CD8-positive, alpha-beta memory T cell (primary cell): Measurements from ENCODE around the gene NFAM1. TPM values are rescaled to one million over a fixed set of nuclear protein-coding genes. Genes with fewer than 3 reads are reported as not detected.

Experiments used
- CTCF ChIA-PET: fragments of 350-600 bp; sonication (Branson Sonifier 250); formaldehyde crosslinking; loops from one replicate; lab custom pipeline; 2021; ENCODE audit warnings: antibody characterized with exemption; lab: Charles Lee
- POLR2A ChIA-PET: fragments of 350-600 bp; sonication (Branson Sonifier 250); formaldehyde crosslinking; loops from one replicate; lab custom pipeline; 2021; ENCODE audit warnings: antibody characterized with exemption; lab: Charles Lee
- DNase-seq, 5 donors: peaks; one replicate each; pipeline versions ENCODE4 v3.0.0 to v3.0.0-alpha.2; 2020 to 2022; ENCODE audit warnings: mixed read lengths in 1 of 5
- H3K27ac ChIP-seq: one replicate; pipeline ENCODE4 v1.7.0; 2013; ENCODE audit warnings: low read depth, mild to moderate bottlenecking, low read length, moderate library complexity
- H3K27me3 ChIP-seq: 2 replicates; pipeline ENCODE4 v1.7.0; 2013; ENCODE audit warnings: low read length, mild to moderate bottlenecking; ENCODE audit not compliant: insufficient read depth, poor library complexity, severe bottlenecking
- H3K36me3 ChIP-seq: 2 replicates; pipeline ENCODE4 v1.7.0; 2013; ENCODE audit warnings: mild to moderate bottlenecking, low read length, moderate library complexity; ENCODE audit not compliant: insufficient read depth
- H3K4me1 ChIP-seq: 2 replicates; pipeline ENCODE4 v1.7.0; 2013; ENCODE audit warnings: mild to moderate bottlenecking, low read length, moderate library complexity; ENCODE audit not compliant: insufficient read depth
- H3K4me3 ChIP-seq: 2 replicates; pipeline ENCODE4 v1.7.0; 2013; ENCODE audit warnings: mild to moderate bottlenecking, low read length
- H3K9me3 ChIP-seq: 2 replicates; pipeline ENCODE4 v1.7.0; 2013; ENCODE audit warnings: mild to moderate bottlenecking, low read length
- H3K27ac Mint-ChIP-seq, 8 donors: one replicate each; pipeline ENCODE4 v1.8.0; 2020 to 2021; ENCODE audit warnings: mixed read lengths in 8 of 8, mild to moderate bottlenecking in 6 of 8, inconsistent platforms in 3 of 8, moderate library complexity in 3 of 8
- H3K27me3 Mint-ChIP-seq, 2 donors: one replicate each; pipeline ENCODE4 v1.8.0; 2020 to 2021; ENCODE audit warnings: mixed read lengths in 2 of 2, mild to moderate bottlenecking in 1 of 2, moderate library complexity in 1 of 2
- H3K36me3 Mint-ChIP-seq, 3 donors: one replicate each; pipeline ENCODE4 v1.8.0; 2020 to 2021; ENCODE audit warnings: mixed read lengths in 3 of 3, inconsistent platforms in 1 of 3, mild to moderate bottlenecking in 1 of 3
- H3K4me1 Mint-ChIP-seq, 3 donors: one replicate each; pipeline ENCODE4 v1.8.0; 2020 to 2021; ENCODE audit warnings: mixed read lengths in 3 of 3, inconsistent platforms in 1 of 3, mild to moderate bottlenecking in 1 of 3
- H3K4me3 Mint-ChIP-seq, 7 donors: one replicate each; pipeline ENCODE4 v1.8.0; 2020 to 2021; ENCODE audit warnings: mixed read lengths in 7 of 7, mild to moderate bottlenecking in 6 of 7, moderate library complexity in 4 of 7, inconsistent platforms in 2 of 7
- H3K9me3 Mint-ChIP-seq, 5 donors: one replicate each; pipeline ENCODE4 v1.8.0; 2020 to 2022; ENCODE audit warnings: mixed read lengths in 5 of 5, mild to moderate bottlenecking in 3 of 5, moderate library complexity in 2 of 5, inconsistent platforms in 1 of 5
- polyA plus RNA-seq: library from polyadenylated mRNA; unstranded; fragments of 300-500 nt; fragmentation: Illumina TruSeq; gene quantifications from one replicate; pipeline ENCODE4 v1.2.3, GENCODE V29; 2021
- total RNA-seq, 2 experiments: library from RNA; stranded (reverse); gene quantifications; one replicate each; pipeline ENCODE4 v1.2.3, GENCODE V29; 2021

The NFAM1 gene
- total and polyA plus RNA-seq, 3 experiments from 2014 or later = 0.16 to 0.31 TPM; not detected in 1

GRCh38 chr22:42389143-42389542 lies 43.1 kb downstream of the NFAM1 start:
- H3K27me3 ChIP-seq = no peaks in the 10 kb centered on the region
- no peaks in the 10 kb centered on the region for H3K9me3 ChIP-seq
- POLR2A ChIA-PET = interaction anchor here (0.6 kb wide), 1 partner anchor 210 kb away, joined by 5 read pairs; no protein-coding TSS in a partner anchor
- Mint-ChIP-seq H3K9me3 (no peaks in the 10 kb centered on the region), H3K36me3 (no peaks in the 10 kb centered on the region), H3K27ac (no peak overlapping the region), H3K4me1 (no peaks in the 10 kb centered on the region), H3K27me3 (peaks cover 0 to 12% of the 10 kb centered on the region in 2 donors), H3K4me3 (no peak overlapping the region)
- no peak overlapping the region for H3K27ac ChIP-seq
- H3K4me1 ChIP-seq = no peaks in the 10 kb centered on the region
- H3K4me3 ChIP-seq = no peak overlapping the region
- no peak for DNase-seq
- CTCF ChIA-PET = no interaction called here
- no peaks in the 10 kb centered on the region for H3K36me3 ChIP-seq

GRCh38 chr22:42388130-42388797 lies 43.9 kb downstream of the NFAM1 start:
- Histone ChIP-seq H3K4me3 (no peak overlapping the region), H3K27ac (no peak overlapping the region), H3K36me3 (no peaks in the 10 kb centered on the region), H3K9me3 (no peaks in the 10 kb centered on the region), H3K27me3 (no peaks in the 10 kb centered on the region), H3K4me1 (no peaks in the 10 kb centered on the region)
- Mint-ChIP-seq H3K36me3 (no peaks in the 10 kb centered on the region), H3K27me3 (peaks cover 0 to 12% of the 10 kb centered on the region in 2 donors), H3K9me3 (no peaks in the 10 kb centered on the region), H3K27ac (peak overlapping the region in 1 of 8 donors; percentile 79), H3K4me3 (no peak overlapping the region), H3K4me1 (no peaks in the 10 kb centered on the region)
- DNase-seq = no peak
- ChIA-PET POLR2A (no interaction called here), CTCF (no interaction called here)

GRCh38 chr22:42387631-42388030 lies 44.6 kb downstream of the NFAM1 start:
- ChIA-PET CTCF (no interaction called here), POLR2A (no interaction called here)
- H3K4me1 ChIP-seq = no peaks in the 10 kb centered on the region
- H3K9me3 ChIP-seq = no peaks in the 10 kb centered on the region
- no peaks in the 10 kb centered on the region for H3K9me3 Mint-ChIP-seq
- H3K27ac ChIP-seq = no peak overlapping the region
- no peaks in the 10 kb centered on the region for H3K4me1 Mint-ChIP-seq
- peak overlapping the region in 1 of 7 donors; percentile 59 for H3K4me3 Mint-ChIP-seq
- H3K27me3 Mint-ChIP-seq = peaks cover 0 to 12% of the 10 kb centered on the region in 2 donors
- no peak for DNase-seq
- H3K36me3 Mint-ChIP-seq = no peaks in the 10 kb centered on the region
- H3K36me3 ChIP-seq = no peaks in the 10 kb centered on the region
- no peak overlapping the region for H3K4me3 ChIP-seq
- no peak overlapping the region for H3K27ac Mint-ChIP-seq
- H3K27me3 ChIP-seq = no peaks in the 10 kb centered on the region

GRCh38 chr22:42385696-42386095 lies 46.5 kb downstream of the NFAM1 start:
- Histone ChIP-seq H3K27me3 (no peaks in the 10 kb centered on the region), H3K27ac (no peak overlapping the region), H3K9me3 (no peaks in the 10 kb centered on the region), H3K4me3 (no peak overlapping the region), H3K4me1 (no peaks in the 10 kb centered on the region), H3K36me3 (no peaks in the 10 kb centered on the region)
- peaks cover 2 to 3% of the 10 kb centered on the region in 2 donors for H3K27me3 Mint-ChIP-seq
- H3K36me3 Mint-ChIP-seq = no peaks in the 10 kb centered on the region
- CTCF ChIA-PET = no interaction called here
- no peaks in the 10 kb centered on the region for H3K4me1 Mint-ChIP-seq
- no peak overlapping the region for H3K4me3 Mint-ChIP-seq
- DNase-seq = no peak
- no peak overlapping the region for H3K27ac Mint-ChIP-seq
- no peaks in the 10 kb centered on the region for H3K9me3 Mint-ChIP-seq
- POLR2A ChIA-PET = no interaction called here

- Histone ChIP-seq H3K9me3 (no peaks in the 10 kb centered on the region), H3K27ac (no peak overlapping the region), H3K36me3 (no peaks in the 10 kb centered on the region), H3K4me1 (no peaks in the 10 kb centered on the region), H3K27me3 (no peaks in the 10 kb centered on the region), H3K4me3 (no peak overlapping the region)
- ChIA-PET CTCF (no interaction called here), POLR2A (interaction anchor here (0.6 kb wide), 1 partner anchor 792 kb away, joined by 6 read pairs; no protein-coding TSS in a partner anchor)
- Mint-ChIP-seq H3K9me3 (no peaks in the 10 kb centered on the region), H3K4me3 (no peak overlapping the region), H3K27me3 (peaks cover 0 to 4% of the 10 kb centered on the region in 2 donors), H3K27ac (no peak overlapping the region), H3K36me3 (no peaks in the 10 kb centered on the region), H3K4me1 (no peaks in the 10 kb centered on the region)
- DNase-seq = no peak
Observed at GRCh38 chr22:42384506-42384905, 47.7 kb downstream of the NFAM1 start.

- no peaks in the 10 kb centered on the region for H3K4me1 ChIP-seq
- no peaks in the 10 kb centered on the region for H3K9me3 ChIP-seq
- H3K27ac ChIP-seq = no peak overlapping the region
- H3K27me3 Mint-ChIP-seq = peaks cover 0 to 4% of the 10 kb centered on the region in 2 donors
- no peak for DNase-seq
- no peaks in the 10 kb centered on the region for H3K36me3 Mint-ChIP-seq
- POLR2A ChIA-PET = interaction anchor here (0.6 kb wide), 2 partner anchors 74 to 791 kb away, joined by 3 to 6 read pairs; no protein-coding TSS in a partner anchor
- no peaks in the 10 kb centered on the region for H3K9me3 Mint-ChIP-seq
- H3K27ac Mint-ChIP-seq = no peak overlapping the region
- CTCF ChIA-PET = no interaction called here
- H3K27me3 ChIP-seq = no peaks in the 10 kb centered on the region
- H3K4me1 Mint-ChIP-seq = no peaks in the 10 kb centered on the region
- H3K36me3 ChIP-seq = no peaks in the 10 kb centered on the region
- no peak overlapping the region for H3K4me3 ChIP-seq
- no peak overlapping the region for H3K4me3 Mint-ChIP-seq
Observed at GRCh38 chr22:42383851-42384417, 48.3 kb downstream of the NFAM1 start.

- no peaks in the 10 kb centered on the region for H3K36me3 Mint-ChIP-seq
- DNase-seq = no peak
- no peaks in the 10 kb centered on the region for H3K4me1 Mint-ChIP-seq
- Histone ChIP-seq H3K27ac (no peak overlapping the region), H3K4me1 (no peaks in the 10 kb centered on the region), H3K36me3 (no peaks in the 10 kb centered on the region), H3K27me3 (no peaks in the 10 kb centered on the region), H3K9me3 (no peaks in the 10 kb centered on the region), H3K4me3 (no peak overlapping the region)
- H3K4me3 Mint-ChIP-seq = no peak overlapping the region
- H3K27me3 Mint-ChIP-seq = peaks cover 0 to 4% of the 10 kb centered on the region in 2 donors
- no peak overlapping the region for H3K27ac Mint-ChIP-seq
- no peaks in the 10 kb centered on the region for H3K9me3 Mint-ChIP-seq
- CTCF ChIA-PET = no interaction called here
- POLR2A ChIA-PET = interaction anchor here (0.6 kb wide), 1 partner anchor 73 kb away, joined by 3 read pairs; no protein-coding TSS in a partner anchor
Observed at GRCh38 chr22:42383287-42383686, 48.9 kb downstream of the NFAM1 start.

- DNase-seq = no peak
- H3K4me1 ChIP-seq = no peaks in the 10 kb centered on the region
- ChIA-PET CTCF (no interaction called here), POLR2A (no interaction called here)
- H3K4me1 Mint-ChIP-seq = no peaks in the 10 kb centered on the region
- no peaks in the 10 kb centered on the region for H3K9me3 ChIP-seq
- no peak overlapping the region for H3K4me3 ChIP-seq
- H3K4me3 Mint-ChIP-seq = no peak overlapping the region
- peaks cover 4 to 5% of the 10 kb centered on the region in 2 donors for H3K27me3 Mint-ChIP-seq
- no peaks in the 10 kb centered on the region for H3K36me3 Mint-ChIP-seq
- H3K27ac Mint-ChIP-seq = no peak overlapping the region
- H3K27ac ChIP-seq = no peak overlapping the region
- no peaks in the 10 kb centered on the region for H3K36me3 ChIP-seq
- no peaks in the 10 kb centered on the region for H3K27me3 ChIP-seq
- H3K9me3 Mint-ChIP-seq = no peaks in the 10 kb centered on the region
Observed at GRCh38 chr22:42380769-42381551, 51.2 kb downstream of the NFAM1 start.
